ENCODE measurements around the gene EHMT1. TPM values are rescaled to one million over a fixed set of nuclear protein-coding genes. Genes with fewer than 3 reads are reported as not detected.

EHMT1 gene
- total and polyA plus RNA-seq, 2 of the 13 experiments (the other 11 are each of a cell fraction or from before 2014, with no cell fraction given) = 23.0 to 27.1 TPM

DNA sequence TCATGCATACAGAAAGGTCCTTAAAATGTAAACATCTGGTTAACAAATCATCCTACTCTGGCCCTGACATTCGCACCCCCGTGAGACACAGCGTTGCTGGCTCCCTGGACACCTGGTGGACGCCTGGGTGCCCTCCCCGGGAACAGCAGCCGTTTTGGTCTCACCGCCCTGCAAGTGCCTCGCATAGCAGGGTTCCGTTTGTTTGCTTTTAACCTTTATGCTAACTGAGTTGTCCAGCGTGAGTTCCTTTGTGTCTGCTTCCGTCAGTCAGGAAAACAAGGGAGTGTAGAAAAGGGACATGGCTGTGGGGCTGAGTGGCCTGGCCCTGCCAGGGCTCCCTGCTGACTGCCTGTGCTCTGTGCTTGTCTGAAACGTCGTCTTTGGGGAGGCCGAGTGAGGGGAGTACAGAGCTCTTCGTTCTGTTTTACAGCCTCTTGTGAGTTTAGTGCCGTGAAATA lies 166.9 kb downstream of the EHMT1 start (continued):
- TF ChIP-seq, protein P1, sequence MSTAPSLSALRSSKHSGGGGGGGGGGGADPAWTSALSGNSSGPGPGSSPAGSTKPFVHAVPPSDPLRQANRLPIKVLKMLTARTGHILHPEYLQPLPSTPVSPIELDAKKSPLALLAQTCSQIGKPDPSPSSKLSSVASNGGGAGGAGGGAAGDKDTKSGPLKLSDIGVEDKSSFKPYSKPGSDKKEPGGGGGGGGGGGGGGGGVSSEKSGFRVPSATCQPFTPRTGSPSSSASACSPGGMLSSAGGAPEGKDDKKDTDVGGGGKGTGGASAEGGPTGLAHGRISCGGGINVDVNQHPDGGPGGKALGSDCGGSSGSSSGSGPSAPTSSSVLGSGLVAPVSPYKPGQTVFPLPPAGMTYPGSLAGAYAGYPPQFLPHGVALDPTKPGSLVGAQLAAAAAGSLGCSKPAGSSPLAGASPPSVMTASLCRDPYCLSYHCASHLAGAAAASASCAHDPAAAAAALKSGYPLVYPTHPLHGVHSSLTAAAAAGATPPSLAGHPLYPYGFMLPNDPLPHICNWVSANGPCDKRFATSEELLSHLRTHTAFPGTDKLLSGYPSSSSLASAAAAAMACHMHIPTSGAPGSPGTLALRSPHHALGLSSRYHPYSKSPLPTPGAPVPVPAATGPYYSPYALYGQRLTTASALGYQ (CRISPR knock-in tag; IDR thresholded peaks at IDR 0.05) = no peak; the same call in 1 of the 2 replicates
- TF ChIP-seq ZNF598 (CRISPR knock-in tag; IDR thresholded peaks at IDR 0.05; ENCODE audit: borderline replicate concordance) (0 out of 2 replicates have a peak, but pooled peaks have one; percentile 19), ZNF773 (CRISPR knock-in tag; IDR thresholded peaks at IDR 0.05; ENCODE audit: borderline replicate concordance) (no peak), PHF5A (CRISPR knock-in tag; IDR thresholded peaks at IDR 0.05; ENCODE audit: low read depth, unreplicated experiment) (no peak), ZNF777 (CRISPR knock-in tag; IDR thresholded peaks at IDR 0.05) (no peak), GTF3A (CRISPR knock-in tag; conservative IDR thresholded peaks at IDR 0.05) (no peak), GTF2F1 (IDR thresholded peaks at IDR 0.05; ENCODE audit: low read length) (no peak), ZBTB7A (CRISPR knock-in tag; IDR thresholded peaks at IDR 0.05) (no peak), SOX6 (IDR thresholded peaks at IDR 0.05) (no peak), SOX6 (CRISPR knock-in tag; IDR thresholded peaks at IDR 0.05) (peak; percentile 93), ZNF761 (CRISPR knock-in tag; conservative IDR thresholded peaks at IDR 0.05) (no peak), ZNF678 (CRISPR knock-in tag; IDR thresholded peaks at IDR 0.05) (no peak), SRSF1 (optimal IDR thresholded peaks at IDR 0.05; ENCODE audit: low read depth, low read length) (no peak), MAFG (CRISPR knock-in tag; IDR thresholded peaks at IDR 0.05) (no peak), MTA3 (CRISPR knock-in tag; IDR thresholded peaks at IDR 0.05) (no peak), HNRNPLL (IDR thresholded peaks at IDR 0.05; ENCODE audit: low read depth, low read length, poor library complexity, severe bottlenecking) (no peak), TSC22D2 (CRISPR knock-in tag; IDR thresholded peaks at IDR 0.05; ENCODE audit: borderline replicate concordance) (no peak), ZNF501 (CRISPR knock-in tag; IDR thresholded peaks at IDR 0.05) (peak; percentile 52; the same call in 1 of the 2 replicates), MED8 (CRISPR knock-in tag; IDR thresholded peaks at IDR 0.05; ENCODE audit: insufficient replicate concordance) (no peak), ZNF772 (CRISPR knock-in tag; IDR thresholded peaks at IDR 0.05) (no peak), PHF21A (CRISPR knock-in tag; IDR thresholded peaks at IDR 0.05) (0 out of 2 replicates have a peak, but pooled peaks have one; percentile 31), SIN3B (IDR thresholded peaks at IDR 0.05; ENCODE audit: low read length) (no peak)
- TF ChIP-seq, protein P2, sequence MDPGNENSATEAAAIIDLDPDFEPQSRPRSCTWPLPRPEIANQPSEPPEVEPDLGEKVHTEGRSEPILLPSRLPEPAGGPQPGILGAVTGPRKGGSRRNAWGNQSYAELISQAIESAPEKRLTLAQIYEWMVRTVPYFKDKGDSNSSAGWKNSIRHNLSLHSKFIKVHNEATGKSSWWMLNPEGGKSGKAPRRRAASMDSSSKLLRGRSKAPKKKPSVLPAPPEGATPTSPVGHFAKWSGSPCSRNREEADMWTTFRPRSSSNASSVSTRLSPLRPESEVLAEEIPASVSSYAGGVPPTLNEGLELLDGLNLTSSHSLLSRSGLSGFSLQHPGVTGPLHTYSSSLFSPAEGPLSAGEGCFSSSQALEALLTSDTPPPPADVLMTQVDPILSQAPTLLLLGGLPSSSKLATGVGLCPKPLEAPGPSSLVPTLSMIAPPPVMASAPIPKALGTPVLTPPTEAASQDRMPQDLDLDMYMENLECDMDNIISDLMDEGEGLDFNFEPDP (CRISPR knock-in tag; conservative IDR thresholded peaks at IDR 0.05) = no peak
- TF ChIP-seq, protein P3, sequence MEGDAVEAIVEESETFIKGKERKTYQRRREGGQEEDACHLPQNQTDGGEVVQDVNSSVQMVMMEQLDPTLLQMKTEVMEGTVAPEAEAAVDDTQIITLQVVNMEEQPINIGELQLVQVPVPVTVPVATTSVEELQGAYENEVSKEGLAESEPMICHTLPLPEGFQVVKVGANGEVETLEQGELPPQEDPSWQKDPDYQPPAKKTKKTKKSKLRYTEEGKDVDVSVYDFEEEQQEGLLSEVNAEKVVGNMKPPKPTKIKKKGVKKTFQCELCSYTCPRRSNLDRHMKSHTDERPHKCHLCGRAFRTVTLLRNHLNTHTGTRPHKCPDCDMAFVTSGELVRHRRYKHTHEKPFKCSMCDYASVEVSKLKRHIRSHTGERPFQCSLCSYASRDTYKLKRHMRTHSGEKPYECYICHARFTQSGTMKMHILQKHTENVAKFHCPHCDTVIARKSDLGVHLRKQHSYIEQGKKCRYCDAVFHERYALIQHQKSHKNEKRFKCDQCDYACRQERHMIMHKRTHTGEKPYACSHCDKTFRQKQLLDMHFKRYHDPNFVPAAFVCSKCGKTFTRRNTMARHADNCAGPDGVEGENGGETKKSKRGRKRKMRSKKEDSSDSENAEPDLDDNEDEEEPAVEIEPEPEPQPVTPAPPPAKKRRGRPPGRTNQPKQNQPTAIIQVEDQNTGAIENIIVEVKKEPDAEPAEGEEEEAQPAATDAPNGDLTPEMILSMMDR (CRISPR knock-in tag; IDR thresholded peaks at IDR 0.05) = peak; percentile 58
- TF ChIP-seq, protein P4, sequence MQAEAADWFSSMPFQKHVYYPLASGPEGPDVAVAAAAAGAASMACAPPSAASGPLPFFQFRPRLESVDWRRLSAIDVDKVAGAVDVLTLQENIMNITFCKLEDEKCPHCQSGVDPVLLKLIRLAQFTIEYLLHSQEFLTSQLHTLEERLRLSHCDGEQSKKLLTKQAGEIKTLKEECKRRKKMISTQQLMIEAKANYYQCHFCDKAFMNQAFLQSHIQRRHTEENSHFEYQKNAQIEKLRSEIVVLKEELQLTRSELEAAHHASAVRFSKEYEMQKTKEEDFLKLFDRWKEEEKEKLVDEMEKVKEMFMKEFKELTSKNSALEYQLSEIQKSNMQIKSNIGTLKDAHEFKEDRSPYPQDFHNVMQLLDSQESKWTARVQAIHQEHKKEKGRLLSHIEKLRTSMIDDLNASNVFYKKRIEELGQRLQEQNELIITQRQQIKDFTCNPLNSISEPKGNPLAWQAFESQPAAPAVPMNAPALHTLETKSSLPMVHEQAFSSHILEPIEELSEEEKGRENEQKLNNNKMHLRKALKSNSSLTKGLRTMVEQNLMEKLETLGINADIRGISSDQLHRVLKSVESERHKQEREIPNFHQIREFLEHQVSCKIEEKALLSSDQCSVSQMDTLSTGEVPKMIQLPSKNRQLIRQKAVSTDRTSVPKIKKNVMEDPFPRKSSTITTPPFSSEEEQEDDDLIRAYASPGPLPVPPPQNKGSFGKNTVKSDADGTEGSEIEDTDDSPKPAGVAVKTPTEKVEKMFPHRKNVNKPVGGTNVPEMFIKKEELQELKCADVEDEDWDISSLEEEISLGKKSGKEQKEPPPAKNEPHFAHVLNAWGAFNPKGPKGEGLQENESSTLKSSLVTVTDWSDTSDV (CRISPR knock-in tag; IDR thresholded peaks at IDR 0.05) = no peak

Measured in HepG2 (cell line).